HFFc6 (cell line): ENCODE results near the gene CIROP. TPM values are rescaled to one million over a fixed set of nuclear protein-coding genes. Genes with fewer than 3 reads are reported as not detected.

Experiments used
- DNase-seq: peaks from one replicate; pipeline ENCODE4 v3.0.0-alpha.2; 2018
- H3K27ac Mint-ChIP-seq: 2 replicates; pipeline ENCODE4 v1.8.0; 2020; ENCODE audit warnings: mild to moderate bottlenecking, mixed read lengths
- H3K27me3 Mint-ChIP-seq: 2 replicates; pipeline ENCODE4 v1.8.0; 2021; ENCODE audit warnings: mild to moderate bottlenecking, moderate library complexity, mixed read lengths; ENCODE audit not compliant: insufficient read depth
- H3K36me3 Mint-ChIP-seq: 2 replicates; pipeline ENCODE4 v1.8.0; 2021; ENCODE audit warnings: low read depth, mixed read lengths
- H3K4me1 Mint-ChIP-seq: 2 replicates; pipeline ENCODE4 v1.8.0; 2020; ENCODE audit warnings: low read depth, mixed read lengths
- H3K4me3 Mint-ChIP-seq: 2 replicates; pipeline ENCODE4 v1.8.0; 2020; ENCODE audit warnings: mild to moderate bottlenecking, moderate library complexity, mixed read lengths
- H3K9me3 Mint-ChIP-seq: 2 replicates; pipeline ENCODE4 v1.8.0; 2020; ENCODE audit warnings: mild to moderate bottlenecking, mixed read lengths
- CTCF ChIP-seq: fragments of 200-600 bp; sonication (generic); IDR thresholded peaks from 2 replicates; pipeline ENCODE4 v1.5.0; 2021; ENCODE audit warnings: antibody characterized with exemption, mild to moderate bottlenecking
- total RNA-seq, 6 experiments: library from RNA; stranded (reverse); fragmentation: NEBNext Ultra II Directional; extraction: Animal tissue kit (Norgen Biotek cat#: 25700); gene quantifications; 2 replicates in 1 of 6; 3 replicates in 5 of 6; pipeline ENCODE4 v1.2.3, GENCODE V29; 2021

Gene CIROP
- total RNA-seq, 6 experiments from 2014 or later: not detected

GRCh38 chr14:23148591-23149249 is 43.9 kb upstream of the CIROP start:
- no peak for DNase-seq
- no peak for TF ChIP-seq CTCF
- Mint-ChIP-seq H3K9me3 (no peaks in the 10 kb centered on the region), H3K4me3 (no peak overlapping the region), H3K4me1 (peaks cover 57% of the 10 kb centered on the region), H3K27ac (no peak overlapping the region), H3K27me3 (no peaks in the 10 kb centered on the region; the same call in 1 of the 2 replicates), H3K36me3 (peaks cover 12% of the 10 kb centered on the region)

GRCh38 chr14:23147676-23148075 is 42.9 kb upstream of the CIROP start:
- peaks cover 12% of the 10 kb centered on the region for H3K36me3 Mint-ChIP-seq
- H3K4me1 Mint-ChIP-seq: peaks cover 50% of the 10 kb centered on the region
- TF ChIP-seq CTCF: no peak
- no peaks in the 10 kb centered on the region; the same call in none of the 2 replicates for H3K27me3 Mint-ChIP-seq
- no peaks in the 10 kb centered on the region for H3K9me3 Mint-ChIP-seq
- H3K4me3 Mint-ChIP-seq: no peak overlapping the region
- DNase-seq: peak; percentile 49
- H3K27ac Mint-ChIP-seq: no peak overlapping the region

- Mint-ChIP-seq H3K36me3 (peaks cover 12% of the 10 kb centered on the region), H3K4me1 (peaks cover 57% of the 10 kb centered on the region), H3K4me3 (no peak overlapping the region), H3K27me3 (no peaks in the 10 kb centered on the region; the same call in none of the 2 replicates), H3K9me3 (no peaks in the 10 kb centered on the region), H3K27ac (no peak overlapping the region)
- DNase-seq: no peak
- no peak for TF ChIP-seq CTCF
Observed at GRCh38 chr14:23146980-23147379, 42.2 kb upstream of the CIROP start.

- no peak overlapping the region for H3K4me3 Mint-ChIP-seq
- H3K9me3 Mint-ChIP-seq: no peaks in the 10 kb centered on the region
- DNase-seq: no peak
- no peak overlapping the region for H3K27ac Mint-ChIP-seq
- peaks cover 12% of the 10 kb centered on the region for H3K36me3 Mint-ChIP-seq
- peaks cover 60% of the 10 kb centered on the region for H3K4me1 Mint-ChIP-seq
- no peaks in the 10 kb centered on the region; the same call in none of the 2 replicates for H3K27me3 Mint-ChIP-seq
- TF ChIP-seq CTCF: no peak
Observed at GRCh38 chr14:23146351-23146910, 41.6 kb upstream of the CIROP start.

GRCh38 chr14:23145794-23146350 is 41.1 kb upstream of the CIROP start:
- no peak overlapping the region; the same call in 1 of the 2 replicates for H3K4me3 Mint-ChIP-seq
- H3K9me3 Mint-ChIP-seq: no peaks in the 10 kb centered on the region
- no peaks in the 10 kb centered on the region; the same call in none of the 2 replicates for H3K27me3 Mint-ChIP-seq
- DNase-seq: no peak
- peaks cover 12% of the 10 kb centered on the region for H3K36me3 Mint-ChIP-seq
- no peak overlapping the region; the same call in 1 of the 2 replicates for H3K27ac Mint-ChIP-seq
- peaks cover 60% of the 10 kb centered on the region for H3K4me1 Mint-ChIP-seq
- no peak for TF ChIP-seq CTCF
